Measurements from ENCODE around the gene CECR2. TPM values are rescaled to one million over a fixed set of nuclear protein-coding genes. Genes with fewer than 3 reads are reported as not detected.

The CECR2 gene
- total and polyA plus RNA-seq, 7 donors, result 1.7 to 24.1 (median 19.6) TPM

DNA sequence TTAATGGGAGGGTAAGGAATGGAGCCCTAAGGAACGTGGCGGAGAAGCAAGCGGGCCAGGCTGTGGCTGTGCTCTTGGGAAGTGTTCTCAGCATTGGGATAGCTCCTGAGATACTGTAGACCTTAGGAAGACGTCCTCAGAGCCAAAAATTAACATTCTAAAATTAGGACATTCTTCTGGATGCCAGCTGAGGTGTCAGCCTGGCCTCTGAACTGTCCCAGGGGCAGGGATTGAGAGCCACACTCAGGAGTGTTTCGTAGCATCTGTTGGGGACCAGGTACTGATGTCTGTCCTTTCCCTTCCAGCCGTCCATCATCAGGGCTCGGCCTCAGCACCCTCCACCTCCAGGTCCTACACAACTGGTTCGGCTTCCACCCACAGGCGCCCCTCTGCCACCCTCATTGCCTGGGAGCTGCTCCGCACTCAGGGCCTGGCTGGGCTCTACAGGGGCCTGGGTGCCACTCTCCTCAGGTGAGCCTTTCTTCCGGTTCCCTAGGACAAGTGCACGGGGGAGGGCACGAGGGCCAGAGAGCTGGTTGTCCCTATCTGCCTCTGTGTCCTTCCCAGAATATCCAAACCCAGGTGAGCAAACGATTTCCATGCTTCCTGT is 217.7 kb downstream of the CECR2 start:
- DNase-seq (no peak), ATAC-seq (peak; percentile 27 to 53 (median 40))
- intact Hi-C loops (cut with DNase I), result no loop called here
- TF ChIP-seq, protein P1, sequence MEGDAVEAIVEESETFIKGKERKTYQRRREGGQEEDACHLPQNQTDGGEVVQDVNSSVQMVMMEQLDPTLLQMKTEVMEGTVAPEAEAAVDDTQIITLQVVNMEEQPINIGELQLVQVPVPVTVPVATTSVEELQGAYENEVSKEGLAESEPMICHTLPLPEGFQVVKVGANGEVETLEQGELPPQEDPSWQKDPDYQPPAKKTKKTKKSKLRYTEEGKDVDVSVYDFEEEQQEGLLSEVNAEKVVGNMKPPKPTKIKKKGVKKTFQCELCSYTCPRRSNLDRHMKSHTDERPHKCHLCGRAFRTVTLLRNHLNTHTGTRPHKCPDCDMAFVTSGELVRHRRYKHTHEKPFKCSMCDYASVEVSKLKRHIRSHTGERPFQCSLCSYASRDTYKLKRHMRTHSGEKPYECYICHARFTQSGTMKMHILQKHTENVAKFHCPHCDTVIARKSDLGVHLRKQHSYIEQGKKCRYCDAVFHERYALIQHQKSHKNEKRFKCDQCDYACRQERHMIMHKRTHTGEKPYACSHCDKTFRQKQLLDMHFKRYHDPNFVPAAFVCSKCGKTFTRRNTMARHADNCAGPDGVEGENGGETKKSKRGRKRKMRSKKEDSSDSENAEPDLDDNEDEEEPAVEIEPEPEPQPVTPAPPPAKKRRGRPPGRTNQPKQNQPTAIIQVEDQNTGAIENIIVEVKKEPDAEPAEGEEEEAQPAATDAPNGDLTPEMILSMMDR (IDR thresholded peaks at IDR 0.05), result no peak
- Histone ChIP-seq H3K9me3 (no peaks in the 10 kb centered on the region), H3K4me1 (peaks cover 3% of the 10 kb centered on the region), H3K27ac (no peak overlapping the region), H3K27me3 (ENCODE audit: insufficient read depth in 3 of 3, low read length in 2 of 3) (no peaks in the 10 kb centered on the region), H3K4me3 (no peak overlapping the region), H3K36me3 (ENCODE audit: insufficient read depth in 1 of 2, low read depth in 1 of 2) (peaks cover 9 to 35% of the 10 kb centered on the region in 2 donors)
- WGBS, 3 donors, result 75 to 86% (median 79%) methylated on average over 14 of the region's 14 CpGs

DNA sequence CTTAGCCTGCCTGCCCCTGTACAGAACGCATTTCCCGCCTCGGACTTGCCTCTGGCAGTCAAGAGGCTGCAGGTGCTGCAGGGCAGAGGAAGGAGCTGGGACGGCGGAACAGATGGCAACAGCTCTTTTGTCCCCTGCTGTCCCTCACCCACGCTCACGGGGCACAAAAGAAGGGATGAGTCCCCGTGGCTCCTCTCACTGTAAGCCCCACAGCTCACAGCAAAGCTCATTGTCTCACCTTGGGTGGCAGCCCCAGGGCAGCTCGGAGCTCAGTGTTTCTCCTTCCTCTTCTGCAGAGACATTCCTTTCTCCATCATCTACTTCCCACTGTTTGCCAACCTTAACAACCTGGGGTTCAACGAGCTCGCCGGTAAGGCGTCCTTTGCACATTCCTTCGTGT is 218.4 kb downstream of the CECR2 start:
- Histone ChIP-seq H3K36me3 (ENCODE audit: insufficient read depth in 1 of 2, low read depth in 1 of 2) (peaks cover 9 to 42% of the 10 kb centered on the region in 2 donors), H3K27ac (no peak overlapping the region), H3K4me1 (peaks cover 3% of the 10 kb centered on the region), H3K9me3 (no peaks in the 10 kb centered on the region), H3K4me3 (no peak overlapping the region), H3K27me3 (ENCODE audit: insufficient read depth in 3 of 3, low read length in 2 of 3) (no peaks in the 10 kb centered on the region)
- WGBS, 3 donors, result 87 to 88% (median 87%) methylated on average over 14 of the region's 14 CpGs
- DNase-seq, result no peak
- no peak for ATAC-seq
- intact Hi-C loops (cut with DNase I), result no loop called here
- TF ChIP-seq, protein P1 (IDR thresholded peaks at IDR 0.05), result no peak

DNA sequence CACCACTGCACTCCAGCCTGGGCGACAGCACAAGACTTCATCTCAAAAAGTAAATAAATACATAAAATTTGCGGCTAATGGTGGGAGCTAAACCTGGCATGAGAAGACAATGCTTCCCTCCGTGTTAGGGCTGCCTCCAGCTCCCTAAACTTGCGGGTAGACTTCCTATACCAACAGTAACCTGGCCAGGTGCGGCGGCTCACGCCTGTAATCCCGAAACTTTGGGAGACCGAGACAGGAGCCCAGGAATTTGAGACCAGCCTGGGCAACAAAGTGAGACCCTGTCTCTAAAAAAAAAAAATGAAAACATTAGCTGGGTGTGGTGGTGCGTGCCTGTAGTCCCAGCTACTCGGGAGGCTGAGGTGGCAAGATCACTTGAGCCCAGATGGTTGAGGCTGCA is 219.3 kb downstream of the CECR2 start:
- intact Hi-C loops (cut with DNase I), result no loop called here
- no peaks in the 10 kb centered on the region for H3K9me3 ChIP-seq
- peaks cover 3% of the 10 kb centered on the region for H3K4me1 ChIP-seq
- no peak for ATAC-seq
- 92 to 96% (median 93%) methylated on average over 11 of the region's 11 CpGs for WGBS, 3 donors
- no peak for DNase-seq
- peaks cover 9 to 52% of the 10 kb centered on the region in 2 donors for H3K36me3 ChIP-seq (ENCODE audit: insufficient read depth in 1 of 2, low read depth in 1 of 2)
- H3K27me3 ChIP-seq (ENCODE audit: insufficient read depth in 3 of 3, low read length in 2 of 3), result no peaks in the 10 kb centered on the region
- no peak overlapping the region for H3K4me3 ChIP-seq
- TF ChIP-seq, protein P1 (IDR thresholded peaks at IDR 0.05), result no peak
- H3K27ac ChIP-seq, result no peak overlapping the region

DNA sequence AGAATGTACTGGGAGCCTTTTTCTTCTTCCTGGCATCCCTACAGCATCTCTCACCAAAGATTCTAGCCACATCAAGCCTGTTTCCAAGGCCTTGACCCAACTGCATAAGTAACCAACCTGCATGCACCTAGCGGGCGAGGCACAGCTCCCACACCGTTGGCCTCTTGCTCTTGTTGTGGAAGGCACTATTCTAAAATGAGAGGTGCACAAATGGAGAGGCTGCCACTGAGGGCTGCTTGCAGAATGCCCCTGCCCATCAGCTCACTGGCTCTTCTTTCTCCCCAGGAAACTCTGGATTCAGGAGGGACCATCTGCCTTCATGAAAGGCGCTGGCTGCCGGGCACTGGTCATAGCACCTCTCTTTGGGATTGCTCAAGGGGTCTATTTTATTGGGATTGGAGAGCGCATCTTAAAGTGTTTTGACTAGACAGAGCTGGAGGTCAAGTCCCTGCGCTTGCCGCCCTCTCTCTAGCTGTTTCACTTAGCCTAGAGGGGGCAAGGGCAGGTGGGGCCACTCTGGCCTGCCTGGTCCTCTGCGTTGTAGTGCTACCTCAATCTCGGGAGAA is 220.6 kb downstream of the CECR2 start:
- H3K27me3 ChIP-seq (ENCODE audit: insufficient read depth in 3 of 3, low read length in 2 of 3), result no peaks in the 10 kb centered on the region
- no peaks in the 10 kb centered on the region for H3K9me3 ChIP-seq
- TF ChIP-seq, protein P1 (IDR thresholded peaks at IDR 0.05), result no peak
- H3K36me3 ChIP-seq (ENCODE audit: insufficient read depth in 1 of 2, low read depth in 1 of 2), result peaks cover 11 to 64% of the 10 kb centered on the region in 2 donors
- no peak overlapping the region for H3K4me3 ChIP-seq
- H3K4me1 ChIP-seq, result peaks cover 3% of the 10 kb centered on the region
- H3K27ac ChIP-seq, result no peak overlapping the region
- intact Hi-C loops (cut with DNase I), result no loop called here
- ATAC-seq (peak in 1 of 4 donors; percentile 7), DNase-seq (no peak)
- WGBS, 3 donors, result 92 to 93% (median 92%) methylated on average over 10 of the region's 10 CpGs
